Gastroesophageal sphincter (tissue), 4 donors: ENCODE results near the gene ADAMTS1. TPM values are rescaled to one million over a fixed set of nuclear protein-coding genes. Genes with fewer than 3 reads are reported as not detected.

Source experiments
- ATAC-seq: fragments of 150-250 bp; one replicate; pipeline ENCODE4 v1.9.1; 2016; ENCODE audit warnings: mild to moderate bottlenecking, moderate library complexity
- H3K27ac ChIP-seq, 4 donors: fragments of 200-600 bp; sonication (generic) in 3 of 4; 1 replicate in 3 of 4; 2 replicates in 1 of 4; pipeline ENCODE4 v1.5.1; 2016 to 2019
- H3K27me3 ChIP-seq: fragments of 200-600 bp; sonication (generic); one replicate; pipeline ENCODE4 v1.5.1; 2019
- H3K36me3 ChIP-seq, 2 donors: fragments of 200-600 bp; sonication (generic); one replicate each; pipeline ENCODE4 v1.5.1; 2019; ENCODE audit warnings: control low read depth in 1 of 2
- H3K4me1 ChIP-seq, 3 donors: fragments of 200-600 bp; sonication (generic); 1 replicate in 2 of 3; 2 replicates in 1 of 3; pipeline ENCODE4 v1.5.1; 2016 to 2019; ENCODE audit warnings: control low read depth in 2 of 3
- H3K4me3 ChIP-seq, 2 donors: fragments of 200-600 bp; sonication (generic); one replicate each; pipeline ENCODE4 v1.5.1; 2019; ENCODE audit warnings: mild to moderate bottlenecking in 1 of 2, moderate library complexity in 1 of 2
- H3K9me3 ChIP-seq, 3 donors: fragments of 200-600 bp; sonication (generic); one replicate each; pipeline ENCODE4 v1.5.1; 2017 to 2019; ENCODE audit warnings: control low read depth in 2 of 3
- EP300 ChIP-seq: sonication (generic); formaldehyde crosslinking; IDR thresholded peaks from one replicate; pipeline ENCODE4 v1.6.1; 2017; ENCODE audit warnings: antibody characterized with exemption, mild to moderate bottlenecking
- POLR2A ChIP-seq, 2 donors: fragments of 450-650 bp; IDR thresholded peaks; one replicate each; pipeline ENCODE4 v1.6.1; 2017; ENCODE audit warnings: antibody characterized with exemption in 2 of 2, mild to moderate bottlenecking in 2 of 2, moderate library complexity in 1 of 2
- POLR2AphosphoS5 ChIP-seq: sonication (generic); formaldehyde crosslinking; IDR thresholded peaks from one replicate; pipeline ENCODE4 v1.6.1; 2017; ENCODE audit warnings: antibody characterized with exemption
- WGBS, 2 donors: methylation state at CpG; one replicate each; pipeline ENCODE4 v1.1.5; 2018; ENCODE audit warnings: low coverage in 1 of 2; 5-methylcytosine and 5-hydroxymethylcytosine counted together
- total RNA-seq, 4 donors: library from RNA; depleted of rRNA; stranded (reverse); fragments of >200 nt; gene quantifications; one replicate each; pipeline ENCODE4 v1.1.0, GENCODE V29; 2016
- TF ChIP-seq, protein P1 (sequence below), 4 experiments: fragments of 200-600 bp in 2 of 4; fragments of 450-650 bp in 2 of 4; sonication (generic) in 1 of 4; IDR thresholded peaks; one replicate each; pipeline ENCODE4 v1.5.1; 2017 to 2019; ENCODE audit warnings: antibody characterized with exemption in 4 of 4, mild to moderate bottlenecking in 2 of 4, moderate library complexity in 2 of 4

The ADAMTS1 gene
- total RNA-seq, 4 donors from 2014 or later: 68.5 to 144 (median 103) TPM

DNA sequence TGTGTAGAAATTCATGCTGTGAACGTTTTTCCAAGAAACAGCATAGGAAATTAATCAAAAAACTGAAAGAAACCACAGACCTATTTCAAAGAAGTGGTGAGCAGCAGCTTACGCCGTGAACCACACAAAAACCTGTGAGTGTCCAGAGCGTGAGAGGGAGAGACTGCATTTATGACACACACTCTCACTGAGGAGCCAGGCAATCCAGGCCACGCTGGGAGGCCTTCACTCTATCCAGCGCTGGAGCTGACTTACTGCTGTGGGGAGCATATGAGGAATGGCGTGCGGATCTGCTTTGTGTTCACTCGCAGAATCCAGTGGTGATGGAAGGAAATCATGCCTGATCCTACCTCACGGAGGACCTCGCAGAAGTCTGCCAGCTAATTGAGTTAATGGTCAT is 12.7 kb downstream of the ADAMTS1 start:
- ATAC-seq: no peak
- no peaks in the 10 kb centered on the region for H3K27me3 ChIP-seq
- H3K36me3 ChIP-seq: peaks cover 0 to 14% of the 10 kb centered on the region in 2 donors
- H3K27ac ChIP-seq: no peak overlapping the region
- peaks cover 0 to 14% (median 3%) of the 10 kb centered on the region in 3 donors for H3K4me1 ChIP-seq
- 74 to 75% methylated on average over 8 to 11 of the region's 11 CpGs for WGBS, 2 donors
- TF ChIP-seq, protein P1, sequence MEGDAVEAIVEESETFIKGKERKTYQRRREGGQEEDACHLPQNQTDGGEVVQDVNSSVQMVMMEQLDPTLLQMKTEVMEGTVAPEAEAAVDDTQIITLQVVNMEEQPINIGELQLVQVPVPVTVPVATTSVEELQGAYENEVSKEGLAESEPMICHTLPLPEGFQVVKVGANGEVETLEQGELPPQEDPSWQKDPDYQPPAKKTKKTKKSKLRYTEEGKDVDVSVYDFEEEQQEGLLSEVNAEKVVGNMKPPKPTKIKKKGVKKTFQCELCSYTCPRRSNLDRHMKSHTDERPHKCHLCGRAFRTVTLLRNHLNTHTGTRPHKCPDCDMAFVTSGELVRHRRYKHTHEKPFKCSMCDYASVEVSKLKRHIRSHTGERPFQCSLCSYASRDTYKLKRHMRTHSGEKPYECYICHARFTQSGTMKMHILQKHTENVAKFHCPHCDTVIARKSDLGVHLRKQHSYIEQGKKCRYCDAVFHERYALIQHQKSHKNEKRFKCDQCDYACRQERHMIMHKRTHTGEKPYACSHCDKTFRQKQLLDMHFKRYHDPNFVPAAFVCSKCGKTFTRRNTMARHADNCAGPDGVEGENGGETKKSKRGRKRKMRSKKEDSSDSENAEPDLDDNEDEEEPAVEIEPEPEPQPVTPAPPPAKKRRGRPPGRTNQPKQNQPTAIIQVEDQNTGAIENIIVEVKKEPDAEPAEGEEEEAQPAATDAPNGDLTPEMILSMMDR (IDR thresholded peaks at IDR 0.05): no peak
- TF ChIP-seq POLR2A (IDR thresholded peaks at IDR 0.05): no peak
- TF ChIP-seq POLR2AphosphoS5: no peak
- no peak for TF ChIP-seq EP300
- no peaks in the 10 kb centered on the region for H3K9me3 ChIP-seq
- H3K4me3 ChIP-seq: no peak overlapping the region

DNA sequence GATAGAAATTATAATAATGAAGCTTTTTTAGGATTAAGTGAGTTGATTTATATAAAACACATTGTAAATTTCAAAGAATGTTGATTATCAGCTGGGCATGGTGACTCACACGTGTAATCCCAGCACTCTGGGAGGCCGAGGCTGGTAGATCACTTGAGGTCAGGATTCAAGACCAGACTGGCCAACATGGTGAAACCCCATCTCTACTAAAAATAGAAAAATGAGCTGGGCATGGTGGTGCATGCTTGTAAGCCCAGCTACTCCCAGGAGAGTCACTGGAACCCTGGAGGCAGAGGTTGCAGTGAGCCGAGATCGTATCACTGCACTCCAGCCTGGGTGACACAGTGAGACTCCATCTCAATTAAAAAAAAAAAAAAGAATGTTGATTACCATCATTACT is 18.4 kb downstream of the ADAMTS1 start:
- no peak overlapping the region for H3K27ac ChIP-seq
- 88 to 93% methylated on average over 3 of the region's 4 CpGs for WGBS, 2 donors
- no peaks in the 10 kb centered on the region for H3K36me3 ChIP-seq

DNA sequence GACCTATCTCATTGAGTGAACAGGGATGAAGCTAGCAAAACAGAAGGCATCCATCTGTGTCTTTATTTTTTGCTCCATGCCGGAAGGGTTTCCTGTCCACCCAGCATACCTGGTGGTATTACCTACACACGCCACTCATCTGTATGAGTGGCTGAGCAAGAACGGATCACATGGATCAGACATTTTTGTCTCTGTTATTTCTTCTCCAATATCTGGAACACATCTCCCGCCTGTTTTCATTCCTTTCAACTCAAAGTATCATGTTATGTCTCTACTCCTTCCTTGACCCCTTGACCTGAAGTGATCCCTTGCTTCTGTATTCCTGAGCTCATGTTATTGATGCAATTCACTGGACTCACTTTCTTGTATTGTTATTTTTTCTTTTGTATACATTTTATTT is 24.7 kb downstream of the ADAMTS1 start:
- 59 to 60% methylated on average over 4 of the region's 4 CpGs for WGBS, 2 donors
- Histone ChIP-seq H3K27me3 (no peaks in the 10 kb centered on the region), H3K4me1 (peaks cover 0 to 4% (median 0%) of the 10 kb centered on the region in 3 donors), H3K9me3 (no peaks in the 10 kb centered on the region), H3K4me3 (no peak overlapping the region), H3K27ac (no peak overlapping the region), H3K36me3 (no peaks in the 10 kb centered on the region)
- no peak for ATAC-seq
- TF ChIP-seq POLR2A (IDR thresholded peaks at IDR 0.05): no peak
- no peak for TF ChIP-seq EP300
- no peak for TF ChIP-seq POLR2AphosphoS5
- TF ChIP-seq, protein P1 (IDR thresholded peaks at IDR 0.05): no peak

More for the DNA sequence above, 18.4 kb downstream of the ADAMTS1 start:
- Histone ChIP-seq H3K9me3 (no peaks in the 10 kb centered on the region), H3K27me3 (no peaks in the 10 kb centered on the region), H3K4me1 (no peaks in the 10 kb centered on the region), H3K4me3 (no peak overlapping the region)
- TF ChIP-seq POLR2A (IDR thresholded peaks at IDR 0.05): no peak
- TF ChIP-seq EP300: no peak
- TF ChIP-seq, protein P1 (IDR thresholded peaks at IDR 0.05): no peak
- TF ChIP-seq POLR2AphosphoS5: no peak
- no peak for ATAC-seq

DNA sequence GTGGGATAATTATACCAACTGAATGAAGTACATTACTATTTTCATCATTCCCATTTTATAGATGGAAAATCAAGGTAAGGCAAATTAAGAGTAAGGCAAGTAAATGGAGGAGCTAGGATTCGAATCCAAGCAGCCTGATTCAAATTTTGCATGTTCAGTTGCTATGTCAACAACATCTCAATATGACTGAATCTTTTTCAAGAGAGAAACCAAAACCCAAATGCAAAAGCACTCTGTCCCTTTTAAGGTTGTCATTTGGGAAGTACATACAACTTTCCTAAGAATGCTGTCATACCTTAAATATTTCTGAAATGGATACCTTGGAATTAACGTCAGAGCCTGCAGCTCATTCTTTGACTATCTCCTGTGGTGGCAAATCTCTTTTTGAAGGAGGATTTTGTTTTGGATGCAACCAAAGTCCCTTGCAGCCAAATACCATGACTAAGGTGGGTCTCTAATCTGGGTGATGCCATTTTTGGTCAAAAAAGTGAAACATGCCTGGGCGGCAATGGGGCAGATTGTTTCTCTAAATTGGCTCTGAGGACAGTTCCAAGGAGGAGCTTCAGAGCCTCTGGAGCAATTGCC is 25.4 kb downstream of the ADAMTS1 start:
- Histone ChIP-seq H3K27ac (no peak overlapping the region), H3K9me3 (no peaks in the 10 kb centered on the region), H3K4me1 (peaks cover 0 to 8% (median 0%) of the 10 kb centered on the region in 3 donors), H3K36me3 (no peaks in the 10 kb centered on the region), H3K4me3 (no peak overlapping the region), H3K27me3 (no peaks in the 10 kb centered on the region)
- WGBS, 2 donors: 73 to 100% methylated on average over 1 to 3 of the region's 3 CpGs
- TF ChIP-seq POLR2A (IDR thresholded peaks at IDR 0.05) (no peak), EP300 (no peak), POLR2AphosphoS5 (no peak)
- TF ChIP-seq, protein P1 (IDR thresholded peaks at IDR 0.05): no peak
- ATAC-seq: no peak

DNA sequence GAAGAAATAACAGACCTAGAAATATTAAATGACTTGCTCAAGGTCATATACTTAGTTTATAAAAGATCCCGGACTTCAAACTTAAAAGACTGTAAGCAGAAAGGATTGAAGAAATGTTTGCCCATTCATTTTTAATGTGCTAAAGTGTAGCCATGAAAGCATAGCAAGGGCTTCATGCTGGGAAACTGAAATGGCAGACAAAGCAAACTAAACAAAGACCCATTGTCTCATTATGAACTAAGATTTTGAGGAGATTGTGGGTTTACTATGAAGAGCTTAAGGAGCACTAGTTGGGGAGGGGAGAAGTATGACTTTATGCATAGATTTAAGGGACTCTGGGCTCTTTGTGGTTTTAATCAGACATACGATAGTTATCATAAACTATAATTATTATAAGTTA is 26.3 kb downstream of the ADAMTS1 start:
- H3K9me3 ChIP-seq: no peaks in the 10 kb centered on the region
- H3K27me3 ChIP-seq: no peaks in the 10 kb centered on the region
- H3K27ac ChIP-seq: no peak overlapping the region
- no peak overlapping the region for H3K4me3 ChIP-seq
- WGBS, 2 donors: 97 to 100% methylated on average over 2 of the region's 2 CpGs
- no peak for ATAC-seq
- peaks cover 0 to 8% (median 0%) of the 10 kb centered on the region in 3 donors for H3K4me1 ChIP-seq
- no peaks in the 10 kb centered on the region for H3K36me3 ChIP-seq
- TF ChIP-seq POLR2A (IDR thresholded peaks at IDR 0.05): no peak
- TF ChIP-seq, protein P1 (IDR thresholded peaks at IDR 0.05): no peak
- TF ChIP-seq EP300: no peak
